Trophoblast cell (in vitro differentiated cells and primary cell): ENCODE results near the gene CREBZF.
A peak's percentile ranks its signal among the peaks of the same experiment; 100 is the strongest.

Source experiments
- DNase-seq, 2 donors: peaks; one replicate each; pipeline ENCODE4 v3.0.0-alpha.2; 2016
- H2AFZ ChIP-seq: 2 replicates; pipeline ENCODE4 v1.6.1; 2013; ENCODE audit warnings: low read length, moderate library complexity, mild to moderate bottlenecking; ENCODE audit not compliant: insufficient read depth, poor library complexity
- H2AK5ac ChIP-seq: 2 replicates; pipeline ENCODE4 v1.6.1; 2013; ENCODE audit warnings: mild to moderate bottlenecking, low read length
- H2BK120ac ChIP-seq: 2 replicates; pipeline ENCODE4 v1.6.1; 2013; ENCODE audit warnings: low read length, mild to moderate bottlenecking, moderate library complexity; ENCODE audit not compliant: insufficient read depth, poor library complexity
- H2BK12ac ChIP-seq: 2 replicates; pipeline ENCODE4 v1.6.1; 2013; ENCODE audit warnings: mild to moderate bottlenecking, low read length, moderate library complexity
- H2BK5ac ChIP-seq: 2 replicates; pipeline ENCODE4 v1.6.1; 2013; ENCODE audit warnings: low read length, low read depth, moderate library complexity, mild to moderate bottlenecking; ENCODE audit not compliant: poor library complexity
- H3K14ac ChIP-seq: 2 replicates; pipeline ENCODE4 v1.6.1; 2013; ENCODE audit warnings: mild to moderate bottlenecking, low read length
- H3K18ac ChIP-seq: 2 replicates; pipeline ENCODE4 v1.6.1; 2013; ENCODE audit warnings: mild to moderate bottlenecking, low read length
- H3K23ac ChIP-seq: 2 replicates; pipeline ENCODE4 v1.6.1; 2013; ENCODE audit warnings: low read length
- H3K27ac ChIP-seq: 2 replicates; pipeline ENCODE4 v1.5.1; 2013; ENCODE audit warnings: low read depth, mild to moderate bottlenecking, inconsistent platforms, low read length, moderate library complexity
- H3K27me3 ChIP-seq: 2 replicates; pipeline ENCODE4 v1.6.1; 2013; ENCODE audit warnings: inconsistent platforms, mild to moderate bottlenecking, low read length, moderate library complexity; ENCODE audit not compliant: insufficient read depth
- H3K36me3 ChIP-seq, 2 experiments: 1 replicate in 1 of 2; 2 replicates in 1 of 2; pipeline ENCODE4 v1.6.1; 2013; ENCODE audit warnings: low read length in 2 of 2, mild to moderate bottlenecking in 2 of 2, moderate library complexity in 1 of 2; ENCODE audit not compliant: insufficient read depth in 2 of 2, control insufficient read depth in 1 of 2
- H3K4ac ChIP-seq: 2 replicates; pipeline ENCODE4 v1.6.1; 2013; ENCODE audit warnings: low read depth, mild to moderate bottlenecking, low read length, moderate library complexity
- H3K4me1 ChIP-seq, 2 experiments: 1 replicate in 1 of 2; 2 replicates in 1 of 2; pipeline ENCODE4 v1.6.1; 2013; ENCODE audit warnings: low read length in 2 of 2, mild to moderate bottlenecking in 2 of 2, moderate library complexity in 1 of 2; ENCODE audit not compliant: insufficient read depth in 2 of 2, control insufficient read depth in 1 of 2
- H3K4me2 ChIP-seq: 2 replicates; pipeline ENCODE4 v1.6.1; 2013; ENCODE audit warnings: inconsistent platforms, mild to moderate bottlenecking, low read length, moderate library complexity
- H3K4me3 ChIP-seq: 2 replicates; pipeline ENCODE4 v1.5.1; 2013; ENCODE audit warnings: mild to moderate bottlenecking, low read depth, low read length, inconsistent platforms
- H3K79me1 ChIP-seq: one replicate; pipeline ENCODE4 v1.6.1; 2013; ENCODE audit warnings: low read length
- H3K79me2 ChIP-seq: 2 replicates; pipeline ENCODE4 v1.6.1; 2013; ENCODE audit warnings: low read length, mild to moderate bottlenecking; ENCODE audit not compliant: control insufficient read depth, insufficient read depth, poor library complexity
- H3K9ac ChIP-seq: 2 replicates; pipeline ENCODE4 v1.6.1; 2013; ENCODE audit warnings: mild to moderate bottlenecking, low read length
- H3K9me3 ChIP-seq: 2 replicates; pipeline ENCODE4 v1.6.1; 2013; ENCODE audit warnings: low read depth, mild to moderate bottlenecking, control low read depth, inconsistent platforms, low read length; ENCODE audit not compliant: insufficient read depth
- H4K12ac ChIP-seq: 2 replicates; pipeline ENCODE4 v1.6.1; 2013; ENCODE audit warnings: low read depth, mild to moderate bottlenecking, low read length, moderate library complexity
- H4K8ac ChIP-seq: 2 replicates; pipeline ENCODE4 v1.6.1; 2013; ENCODE audit warnings: low read depth, mild to moderate bottlenecking, low read length, moderate library complexity
- H4K91ac ChIP-seq: one replicate; pipeline ENCODE4 v1.6.1; 2013; ENCODE audit warnings: low read depth, mild to moderate bottlenecking, low read length, moderate library complexity
- WGBS: extraction: QIAGEN DNeasy Blood & Tissue Kit; methylation state at CpG from one replicate; pipeline ENCODE4 v1.1.7; 2013; ENCODE audit warnings: missing lambda C conversion rate; ENCODE audit not compliant: insufficient read length, insufficient coverage; ENCODE audit errors: extremely low coverage; 5-methylcytosine and 5-hydroxymethylcytosine counted together

The CREBZF gene

DNA sequence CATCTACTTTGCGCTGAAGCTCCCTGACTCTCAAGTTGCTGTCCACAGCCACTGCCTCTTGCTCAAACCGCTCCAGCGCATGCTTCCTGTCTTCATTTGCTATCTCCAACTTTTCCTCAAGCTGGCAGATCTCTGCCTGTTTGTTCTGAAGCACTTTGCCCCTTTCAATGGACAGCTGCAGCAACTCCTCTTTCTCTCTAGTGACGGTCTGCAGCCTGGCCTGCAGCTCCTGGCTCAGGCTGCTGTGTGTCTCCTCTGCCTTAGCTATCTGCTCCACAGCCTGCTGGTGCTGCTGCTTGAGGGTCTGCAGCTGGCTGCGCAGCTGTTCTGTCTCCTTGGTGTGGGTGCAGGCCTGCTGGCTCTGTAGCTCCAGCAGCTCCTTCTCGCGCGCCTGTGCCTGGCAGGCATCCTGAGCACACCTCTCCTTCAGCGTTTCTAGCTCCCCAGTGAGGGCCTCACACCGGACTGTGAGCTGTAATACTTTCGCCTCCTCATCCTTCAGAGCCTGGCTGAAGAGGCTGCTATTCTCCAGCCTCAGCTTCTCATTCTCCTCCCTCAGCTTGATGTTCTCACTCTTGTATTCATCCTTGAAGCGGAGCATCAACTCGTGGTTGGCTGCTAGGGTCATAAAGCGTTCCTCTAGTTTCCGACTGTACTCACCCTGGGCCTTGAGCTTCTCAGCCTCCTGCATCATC lies 20.3 kb upstream of the CREBZF start:
- no peak overlapping the region for H3K23ac ChIP-seq
- no peaks in the 10 kb centered on the region for H3K36me3 ChIP-seq
- no peak overlapping the region for H2AFZ ChIP-seq
- no peak overlapping the region for H2BK120ac ChIP-seq
- H3K9me3 ChIP-seq, result peaks cover 2% of the 10 kb centered on the region
- no peak overlapping the region for H4K8ac ChIP-seq
- no peak overlapping the region for H2BK5ac ChIP-seq
- no peak overlapping the region for H3K4ac ChIP-seq
- H3K79me1 ChIP-seq, result no peaks in the 10 kb centered on the region
- H3K14ac ChIP-seq, result no peak overlapping the region
- no CpG with 5 or more reads among the region's 15 CpGs for WGBS
- no peak overlapping the region for H3K4me3 ChIP-seq
- H3K4me2 ChIP-seq, result no peak overlapping the region
- H2AK5ac ChIP-seq, result no peak overlapping the region
- no peak for DNase-seq
- H3K18ac ChIP-seq, result no peak overlapping the region
- no peak overlapping the region for H2BK12ac ChIP-seq
- no peak overlapping the region for H3K27ac ChIP-seq
- no peak overlapping the region for H3K9ac ChIP-seq
- no peak overlapping the region for H4K12ac ChIP-seq
- peaks cover 2% of the 10 kb centered on the region for H3K79me2 ChIP-seq
- no peaks in the 10 kb centered on the region for H3K27me3 ChIP-seq
- no peak overlapping the region for H4K91ac ChIP-seq
- peaks cover 0 to 5% of the 10 kb centered on the region in 2 experiments for H3K4me1 ChIP-seq

DNA sequence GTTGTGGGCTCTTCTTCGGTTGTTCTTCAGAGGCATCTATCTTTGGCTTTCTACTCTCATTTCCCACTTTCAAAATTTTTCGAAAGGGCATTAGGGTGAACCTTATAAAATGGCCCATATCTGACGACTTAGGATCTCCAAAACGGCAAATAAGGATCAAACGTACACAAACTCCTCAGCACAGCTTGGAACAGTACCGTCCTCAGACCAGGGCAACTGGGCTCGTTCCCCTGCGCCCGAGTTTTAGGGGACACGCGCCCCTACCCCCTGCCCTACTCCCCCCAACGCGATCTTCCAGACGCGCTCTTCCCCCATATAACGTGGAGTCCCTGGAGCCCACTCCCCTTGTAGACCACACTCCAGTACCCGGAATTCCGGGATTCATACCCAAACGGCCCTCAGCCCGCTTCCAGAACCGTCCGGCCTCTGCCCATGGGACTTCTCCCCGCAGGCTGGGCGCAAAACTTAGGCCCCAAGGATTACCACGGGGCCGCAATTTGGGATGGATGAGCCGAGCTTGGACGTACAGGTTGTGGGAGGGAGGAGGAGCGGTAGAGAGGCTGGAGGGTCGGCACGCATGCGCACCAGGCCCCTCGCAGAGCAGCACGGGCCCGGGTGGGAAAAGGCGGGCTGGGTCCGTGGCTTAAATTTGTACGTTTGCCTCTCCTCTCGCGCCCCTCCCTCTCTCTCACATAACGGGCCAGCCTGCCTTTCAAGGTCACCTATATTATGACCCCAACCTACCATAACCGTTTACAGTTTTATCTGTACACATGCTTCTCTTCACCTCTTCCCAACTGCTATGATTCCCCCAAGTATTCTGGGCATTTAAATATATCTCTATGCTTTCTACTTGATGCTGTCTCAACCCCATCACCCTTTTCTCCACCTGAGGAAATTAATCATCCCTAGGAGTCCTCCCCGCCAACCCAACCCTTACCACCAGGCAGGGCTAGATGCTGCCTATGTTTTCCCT lies 17.7 kb upstream of the CREBZF start:
- no peak overlapping the region for H2BK5ac ChIP-seq
- peak; percentile 1 to 59 for DNase-seq
- no peak overlapping the region for H2BK120ac ChIP-seq
- no peak overlapping the region for H3K27ac ChIP-seq
- no peak overlapping the region for H4K91ac ChIP-seq
- WGBS, result no CpG with 5 or more reads among the region's 43 CpGs
- H3K36me3 ChIP-seq, result no peaks in the 10 kb centered on the region
- H3K4ac ChIP-seq, result no peak overlapping the region
- no peak overlapping the region for H2BK12ac ChIP-seq
- peak overlapping the region; percentile 42 for H3K14ac ChIP-seq
- peaks cover 2% of the 10 kb centered on the region for H3K9me3 ChIP-seq
- H3K23ac ChIP-seq, result no peak overlapping the region
- no peak overlapping the region for H4K8ac ChIP-seq
- peaks cover 2% of the 10 kb centered on the region for H3K79me2 ChIP-seq
- no peaks in the 10 kb centered on the region for H3K79me1 ChIP-seq
- no peak overlapping the region for H2AFZ ChIP-seq
- H3K4me3 ChIP-seq, result no peak overlapping the region
- H4K12ac ChIP-seq, result peak overlapping the region; percentile 26
- no peak overlapping the region for H3K18ac ChIP-seq
- H3K27me3 ChIP-seq, result no peaks in the 10 kb centered on the region
- peaks cover 0 to 5% of the 10 kb centered on the region in 2 experiments for H3K4me1 ChIP-seq
- no peak overlapping the region for H3K4me2 ChIP-seq
- peak overlapping the region; percentile 58 for H2AK5ac ChIP-seq
- H3K9ac ChIP-seq, result no peak overlapping the region

DNA sequence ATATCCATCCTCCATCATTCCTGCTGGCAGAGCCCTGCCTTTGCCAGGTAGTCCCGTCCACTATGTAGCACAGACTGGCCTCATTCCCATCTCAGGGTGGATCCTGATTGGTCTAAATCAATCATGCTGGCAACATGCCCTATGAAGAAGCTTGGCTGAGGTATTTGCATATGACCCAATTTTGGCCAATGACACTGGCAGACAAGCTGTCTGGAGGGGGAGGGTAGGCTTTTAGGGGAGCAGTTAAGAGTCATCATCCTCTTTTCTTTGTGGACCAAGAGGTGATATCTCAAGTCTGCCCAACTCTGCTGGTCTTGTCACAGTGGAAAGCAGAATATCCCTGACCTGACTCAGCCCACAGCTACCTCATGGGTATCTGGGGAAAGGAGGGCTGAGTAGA lies 16.0 kb upstream of the CREBZF start:
- no peak overlapping the region for H3K9ac ChIP-seq
- H4K8ac ChIP-seq, result no peak overlapping the region
- H3K79me1 ChIP-seq, result no peaks in the 10 kb centered on the region
- no peak overlapping the region for H2AK5ac ChIP-seq
- no peak overlapping the region for H3K4ac ChIP-seq
- H3K4me2 ChIP-seq, result no peak overlapping the region
- no peak overlapping the region for H4K91ac ChIP-seq
- no CpG with 5 or more reads among the region's 1 CpG for WGBS
- H3K27ac ChIP-seq, result no peak overlapping the region
- peaks cover 0 to 2% of the 10 kb centered on the region in 2 experiments for H3K4me1 ChIP-seq
- H3K9me3 ChIP-seq, result peaks cover 2% of the 10 kb centered on the region
- H4K12ac ChIP-seq, result no peak overlapping the region
- peak overlapping the region; percentile 47 for H3K23ac ChIP-seq
- H3K79me2 ChIP-seq, result peaks cover 2% of the 10 kb centered on the region
- H2BK5ac ChIP-seq, result no peak overlapping the region
- H3K14ac ChIP-seq, result no peak overlapping the region
- DNase-seq, result no peak
- H3K4me3 ChIP-seq, result no peak overlapping the region
- H3K27me3 ChIP-seq, result no peaks in the 10 kb centered on the region
- no peak overlapping the region for H2AFZ ChIP-seq
- H2BK120ac ChIP-seq, result no peak overlapping the region
- H3K18ac ChIP-seq, result no peak overlapping the region
- no peak overlapping the region for H2BK12ac ChIP-seq
- H3K36me3 ChIP-seq, result no peaks in the 10 kb centered on the region

DNA sequence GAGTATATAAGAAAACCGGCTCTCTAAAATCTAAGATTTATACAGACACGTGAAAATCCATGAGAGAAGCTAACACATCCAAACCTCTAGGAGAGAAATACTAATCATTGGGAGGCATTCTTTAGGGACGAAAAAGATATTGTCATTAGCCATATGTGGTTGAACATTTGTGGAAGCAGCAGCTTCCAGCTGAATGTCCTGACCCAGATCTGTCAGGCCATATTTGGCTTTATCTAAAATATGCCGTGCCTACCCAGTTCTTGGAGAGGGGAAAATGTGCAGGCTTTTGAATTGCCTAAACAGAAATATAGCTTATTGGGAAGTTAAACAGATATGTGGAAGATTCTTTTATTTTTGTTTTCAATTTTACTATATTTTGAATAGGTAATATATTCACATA lies 14.6 kb upstream of the CREBZF start:
- Histone ChIP-seq H2BK5ac (no peak overlapping the region), H3K79me1 (no peaks in the 10 kb centered on the region), H3K23ac (no peak overlapping the region), H3K4ac (no peak overlapping the region), H4K91ac (no peak overlapping the region), H2AK5ac (no peak overlapping the region), H4K8ac (no peak overlapping the region), H3K36me3 (no peaks in the 10 kb centered on the region), H3K18ac (no peak overlapping the region), H3K4me1 (no peaks in the 10 kb centered on the region), H3K27ac (no peak overlapping the region), H2BK120ac (no peak overlapping the region), H2BK12ac (no peak overlapping the region), H3K27me3 (no peaks in the 10 kb centered on the region), H4K12ac (no peak overlapping the region), H3K9me3 (no peaks in the 10 kb centered on the region), H3K4me3 (no peak overlapping the region), H3K79me2 (peaks cover 2% of the 10 kb centered on the region), H3K14ac (no peak overlapping the region), H3K4me2 (no peak overlapping the region), H2AFZ (no peak overlapping the region), H3K9ac (no peak overlapping the region)
- no peak for DNase-seq
- WGBS, result no CpG with 5 or more reads among the region's 4 CpGs
